ENCODE data around the gene CLSTN3. TPM values are rescaled to one million over a fixed set of nuclear protein-coding genes. Genes with fewer than 3 reads are reported as not detected.
A peak's percentile ranks its signal among the peaks of the same experiment; 100 is the strongest.
"Not testable (repeated sequence)": the region's sequence is repeated elsewhere in the genome, so short reads cannot be mapped to it uniquely, and the experiment has no call there.

Gene CLSTN3
- total RNA-seq, 1 experiment from 2014 or later = 5.2 TPM

DNA sequence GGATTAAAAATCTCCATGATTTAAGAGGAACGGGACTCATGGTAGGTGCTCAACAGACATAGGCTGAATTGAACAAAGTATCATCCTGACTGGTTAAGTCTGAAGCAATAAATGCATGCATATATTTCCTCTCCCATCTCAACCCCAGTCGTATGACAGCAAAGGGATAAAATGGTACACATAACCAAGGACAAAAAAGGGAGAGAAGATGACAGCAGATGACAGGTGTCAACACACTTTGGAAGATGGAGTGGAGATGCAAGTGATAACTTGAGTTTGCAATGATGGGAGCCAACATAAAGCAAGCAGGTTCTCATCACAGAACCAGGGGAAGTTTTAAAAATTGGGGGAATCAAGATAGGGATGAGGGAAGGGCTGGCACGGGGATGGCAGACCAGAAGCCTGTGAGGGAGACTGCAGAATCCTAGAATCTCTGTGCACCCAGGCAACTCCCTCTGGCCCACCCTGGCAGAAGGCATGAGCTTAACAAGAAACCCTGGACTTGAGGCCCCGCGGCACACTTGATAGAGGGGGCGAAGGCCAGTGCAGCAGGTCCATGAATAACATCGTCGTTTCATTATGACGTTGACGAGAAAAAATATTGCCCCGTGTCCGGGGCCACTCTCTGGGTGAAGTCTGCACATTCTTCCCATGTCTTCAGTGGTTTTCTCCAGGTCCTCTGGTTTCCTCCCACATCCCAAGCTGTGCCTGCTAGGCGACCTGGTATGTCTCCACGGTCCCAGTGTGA lies 26.2 kb upstream of the CLSTN3 start:
- no peak for DNase-seq (ENCODE audit: extremely low read depth, low read depth)

DNA sequence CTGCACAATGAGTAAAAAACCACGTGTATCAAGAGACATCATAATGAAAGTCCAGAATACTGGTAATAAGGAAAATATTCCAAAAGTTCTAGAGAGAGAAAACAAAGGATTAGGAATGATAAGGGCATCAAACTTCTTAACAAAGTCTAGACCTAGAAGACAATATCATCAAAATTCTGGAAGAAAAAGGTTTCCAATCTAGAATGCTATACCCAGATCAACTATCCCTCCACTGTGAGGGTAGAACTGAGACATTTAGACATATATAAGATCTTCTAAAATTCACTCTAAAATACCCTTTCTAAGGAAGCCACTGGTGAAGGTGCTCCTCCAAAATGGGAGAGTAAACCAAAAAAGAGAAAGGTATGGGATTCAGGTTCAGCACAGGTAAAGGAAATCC lies 24.1 kb upstream of the CLSTN3 start:
- DNase-seq (ENCODE audit: extremely low read depth, low read depth) = no peak

DNA sequence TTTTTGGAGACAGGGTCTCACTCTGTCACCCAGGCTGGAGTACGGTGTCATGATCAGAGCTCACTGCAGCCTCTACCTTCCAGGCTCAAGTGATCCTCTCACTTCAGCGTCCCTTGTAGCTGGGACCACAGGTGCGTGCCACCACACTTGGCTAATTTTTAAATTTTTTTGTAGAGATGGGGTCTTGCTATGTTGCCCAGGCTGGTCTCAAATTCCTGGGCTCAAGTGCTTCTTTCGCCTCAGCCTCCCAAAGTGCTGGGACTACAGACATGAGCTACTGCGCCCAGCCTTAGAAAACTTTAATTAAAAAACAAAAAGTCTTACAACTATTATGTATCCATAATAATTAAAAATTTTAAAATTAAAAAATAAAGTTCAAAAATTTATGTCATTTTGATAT lies 23.0 kb upstream of the CLSTN3 start:
- DNase-seq (ENCODE audit: extremely low read depth, low read depth) = not testable (repeated sequence)

DNA sequence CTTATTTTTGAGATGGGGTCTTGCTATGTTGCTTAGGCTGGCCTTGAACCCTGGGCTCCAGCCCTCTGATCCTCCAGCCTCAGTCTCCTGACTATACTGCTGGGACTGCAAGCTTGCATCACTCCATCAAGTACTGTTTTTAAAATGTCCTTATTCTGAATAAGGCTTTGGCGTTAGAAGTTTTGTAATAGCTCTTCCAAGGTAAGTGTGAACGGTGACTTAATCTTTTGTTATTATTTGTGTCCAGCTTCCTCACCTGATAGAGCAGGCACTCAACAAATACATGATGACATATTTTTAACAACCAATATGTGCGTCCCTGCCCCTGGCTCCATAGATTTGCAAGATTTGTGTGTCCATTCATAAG lies 22.6 kb upstream of the CLSTN3 start:
- DNase-seq (ENCODE audit: extremely low read depth, low read depth) = no peak

DNA sequence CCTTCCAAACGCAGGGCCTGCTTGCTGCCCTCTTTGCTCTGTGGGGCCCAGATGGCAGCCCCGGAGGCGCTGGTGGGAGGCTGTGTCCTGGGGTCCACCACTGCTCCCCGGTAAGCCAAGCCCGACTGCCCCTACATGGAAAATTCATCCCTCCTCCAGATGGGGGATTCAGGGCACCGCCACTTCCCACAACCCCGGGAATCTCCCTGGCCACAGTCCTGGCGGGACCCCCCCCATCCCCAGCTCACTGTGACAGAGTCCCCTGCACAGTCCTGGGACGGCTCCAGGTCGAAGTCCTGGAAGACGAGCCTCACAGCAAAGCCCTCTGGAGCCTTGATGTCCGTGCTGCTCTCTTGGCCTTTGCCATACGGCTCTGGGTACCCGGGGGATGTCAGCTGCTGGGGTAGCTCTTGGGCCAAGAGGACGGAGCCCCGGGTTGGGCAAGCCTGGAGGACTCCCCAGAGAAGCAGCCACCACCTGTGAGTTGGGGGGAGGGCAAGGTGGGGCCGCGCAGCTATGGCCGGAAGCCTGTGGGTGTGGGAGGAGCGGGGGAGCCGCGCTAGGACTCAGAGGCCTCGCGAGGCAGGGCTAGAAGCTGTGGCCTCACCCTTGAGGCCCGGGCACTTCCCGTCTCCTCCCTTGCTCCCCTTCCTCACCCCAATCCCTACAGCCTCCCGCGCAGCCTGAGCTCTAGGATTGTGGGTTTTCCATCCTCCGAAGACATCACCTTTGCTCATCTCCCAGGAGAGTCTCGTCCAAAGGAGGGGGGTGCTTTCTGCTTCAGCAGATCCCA lies 22.0 kb upstream of the CLSTN3 start:
- DNase-seq (ENCODE audit: extremely low read depth, low read depth) = peak; percentile 38

DNA sequence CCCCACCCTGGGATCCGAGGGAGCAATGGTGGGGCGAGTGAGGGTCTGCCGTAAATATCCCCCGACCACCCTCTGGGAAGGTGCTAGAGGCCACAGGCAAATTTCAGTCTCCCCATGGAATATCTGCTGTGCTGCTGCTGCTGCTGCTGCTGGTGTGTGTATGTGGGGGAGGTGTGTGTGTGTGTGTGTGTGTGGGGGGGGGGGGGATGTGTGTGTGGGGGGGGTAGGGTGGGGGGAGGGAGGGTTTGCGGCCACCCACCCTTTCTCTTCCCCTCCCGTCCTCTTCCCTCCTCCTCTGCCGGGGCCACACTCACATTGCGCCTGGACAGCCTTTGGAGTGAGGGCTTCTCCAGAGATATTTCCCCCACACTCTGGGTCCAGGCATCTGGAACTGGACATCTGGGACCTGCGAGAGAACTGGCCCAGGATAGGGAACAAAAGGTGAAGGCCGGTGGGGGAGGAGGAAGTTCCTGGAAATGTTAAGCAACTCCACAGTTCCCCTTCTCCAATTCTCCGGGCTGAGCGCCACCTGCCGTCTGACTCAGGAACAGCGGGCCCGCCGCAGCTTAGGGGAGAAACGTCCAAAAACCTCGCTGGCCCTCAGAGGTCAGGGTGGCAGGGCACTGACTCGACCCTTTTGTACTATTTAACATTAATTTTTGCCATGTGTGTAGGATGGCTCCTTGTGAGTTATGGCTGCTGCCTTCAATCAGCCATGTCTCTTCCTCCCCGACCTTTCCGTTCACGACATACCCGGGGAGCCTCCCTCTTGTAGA lies 21.2 kb upstream of the CLSTN3 start, which contains the start of gene C1RL:
Gene C1RL (minus strand): TSS at position 419 of the 776 bp plus-strand sequence. CDS start 34 bp downstream, at position 385.
- DNase-seq (ENCODE audit: extremely low read depth, low read depth) = peak; percentile 71

DNA sequence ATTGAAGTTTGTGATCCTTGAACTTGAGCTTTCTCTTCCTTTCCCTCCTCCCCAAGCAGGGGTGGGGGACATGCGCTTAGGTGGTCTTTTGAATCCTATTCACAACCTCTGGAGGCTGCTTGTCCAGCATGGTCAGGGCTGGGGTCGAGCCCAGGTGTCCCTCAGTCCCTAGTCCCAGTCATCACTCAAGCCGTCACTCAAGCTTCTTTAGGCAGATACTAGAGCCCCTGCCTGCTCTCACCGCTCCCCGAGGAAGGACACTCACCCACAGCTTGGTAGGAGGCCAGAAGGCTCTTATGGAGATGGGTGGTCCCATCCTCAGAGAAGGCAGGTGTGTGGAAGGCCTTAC lies 20.6 kb upstream of the CLSTN3 start:
- DNase-seq (ENCODE audit: extremely low read depth, low read depth) = no peak

DNA sequence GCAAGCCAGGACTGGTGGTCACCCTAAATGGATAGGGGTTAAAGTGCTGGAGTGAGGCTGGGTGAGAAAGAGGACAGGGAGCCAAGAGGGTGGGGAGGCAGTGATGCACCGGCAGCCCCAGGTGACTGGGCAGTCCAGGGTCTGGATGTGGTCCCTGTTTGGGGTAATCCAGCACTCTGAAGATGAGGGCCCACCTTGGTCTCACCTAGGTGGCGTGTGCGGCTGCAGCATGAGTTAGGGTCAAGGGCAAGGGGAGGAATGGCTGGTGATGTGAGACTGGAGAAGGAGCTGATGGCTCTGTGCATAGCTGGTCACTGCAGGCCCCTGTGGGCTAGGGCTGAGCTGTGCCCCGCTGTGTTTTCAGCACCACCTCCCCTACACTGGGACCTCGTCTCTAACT lies 19.5 kb upstream of the CLSTN3 start:
- DNase-seq (ENCODE audit: extremely low read depth, low read depth) = no peak

DNA sequence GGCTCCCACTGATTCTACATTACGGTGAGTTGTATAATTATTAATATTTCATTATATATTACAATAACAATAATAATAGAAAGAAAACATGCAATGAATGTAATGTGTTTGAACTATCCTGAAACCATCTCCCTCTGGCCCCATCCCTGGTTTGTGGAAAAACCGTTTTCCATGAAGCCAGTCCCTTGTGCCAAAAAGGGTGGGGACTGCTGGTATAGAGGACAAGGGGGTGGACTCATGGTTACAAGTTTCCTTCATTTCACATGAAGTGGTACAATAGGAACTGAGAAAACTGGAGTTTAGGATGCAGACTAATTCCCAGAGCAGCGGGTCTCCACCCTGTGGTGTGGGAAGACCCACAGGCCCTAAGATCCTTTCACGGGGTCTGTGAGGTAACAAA lies 18.1 kb upstream of the CLSTN3 start:
- no peak for DNase-seq (ENCODE audit: extremely low read depth, low read depth)

DNA sequence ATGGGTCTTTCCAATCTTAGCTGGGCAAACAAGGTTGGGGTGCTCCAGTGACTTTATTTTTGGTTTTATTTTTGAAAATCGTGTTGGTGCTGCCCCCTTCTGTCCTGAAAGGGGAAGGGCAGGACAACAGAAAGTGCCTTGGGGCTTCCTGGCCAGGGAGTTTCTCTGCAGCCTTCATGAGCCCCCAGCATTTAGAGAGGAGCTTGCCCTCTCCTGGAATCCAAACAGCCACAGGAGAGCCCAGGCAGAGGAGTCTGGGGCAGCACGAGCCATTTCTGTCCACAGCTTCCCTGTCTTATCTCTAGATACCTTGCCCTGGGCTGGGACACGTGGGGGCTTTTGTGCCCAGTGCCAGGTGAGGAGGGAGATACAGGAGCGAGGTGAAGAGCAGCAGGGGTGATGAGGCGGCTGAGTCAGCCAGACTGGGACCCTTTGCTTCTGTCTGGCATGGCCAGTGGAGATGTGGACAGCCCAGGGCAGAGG lies 16.7 kb upstream of the CLSTN3 start:
- peak; percentile 30 for DNase-seq (ENCODE audit: extremely low read depth, low read depth)

DNA sequence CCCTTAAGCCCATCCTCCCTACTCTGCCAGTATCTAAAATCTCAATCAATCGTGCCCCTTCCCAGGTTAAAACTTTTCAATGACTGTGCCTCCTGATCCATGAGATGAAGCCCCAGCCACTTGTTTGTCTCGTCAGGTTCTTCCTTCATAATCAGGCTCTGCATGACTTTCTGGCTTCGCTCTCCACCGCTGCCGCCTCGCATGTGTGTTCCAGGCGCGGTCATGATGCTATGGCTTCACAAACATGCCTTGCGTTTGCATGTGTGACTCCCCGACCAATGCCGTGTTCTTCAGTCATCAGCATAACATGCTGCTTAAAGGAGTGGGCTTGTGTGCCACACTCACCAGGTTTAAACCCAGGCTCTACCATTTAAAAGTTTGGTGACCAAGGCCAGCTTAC lies 16.2 kb upstream of the CLSTN3 start:
- DNase-seq (ENCODE audit: extremely low read depth, low read depth) = no peak

DNA sequence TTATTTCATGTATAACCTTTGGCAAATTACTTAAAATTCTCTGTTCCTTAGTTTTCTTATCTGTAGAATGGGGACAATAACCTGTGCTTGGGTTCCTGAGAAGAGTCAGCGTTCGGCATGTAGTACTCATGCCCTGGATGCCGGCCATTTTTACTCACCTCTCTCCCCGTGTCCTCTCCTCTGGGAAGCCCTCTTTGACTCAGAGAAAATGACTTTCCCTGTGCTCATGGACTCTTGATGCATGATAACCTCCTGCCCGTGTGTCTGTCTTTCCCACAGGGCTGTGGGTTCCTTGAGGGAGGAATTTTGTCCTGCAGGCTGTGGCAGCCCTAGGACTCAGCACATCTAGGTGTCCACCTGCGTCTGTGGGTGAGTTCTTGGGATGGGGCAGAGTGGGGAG lies 15.3 kb upstream of the CLSTN3 start:
- DNase-seq (ENCODE audit: extremely low read depth, low read depth) = no peak

DNA sequence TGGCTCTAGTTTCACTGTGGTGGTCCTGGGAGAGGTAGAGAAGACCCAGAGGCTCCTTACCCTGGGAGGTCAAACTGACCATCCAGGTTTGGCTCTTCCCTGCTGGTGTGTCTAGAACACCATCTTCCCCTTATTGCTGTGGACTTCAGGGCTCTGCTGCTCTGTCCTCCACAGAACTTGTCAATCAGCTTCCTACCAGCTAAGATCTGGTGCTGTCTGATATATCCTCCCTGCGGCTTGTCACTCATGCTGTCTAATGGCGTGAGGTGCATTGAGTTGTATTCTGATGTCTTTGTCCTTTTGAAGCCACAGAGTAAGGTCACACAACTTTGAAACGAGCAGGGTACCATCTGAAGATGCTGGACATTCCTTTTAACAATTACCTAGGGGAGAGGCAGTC lies 14.0 kb upstream of the CLSTN3 start:
- no peak for DNase-seq (ENCODE audit: extremely low read depth, low read depth)

DNA sequence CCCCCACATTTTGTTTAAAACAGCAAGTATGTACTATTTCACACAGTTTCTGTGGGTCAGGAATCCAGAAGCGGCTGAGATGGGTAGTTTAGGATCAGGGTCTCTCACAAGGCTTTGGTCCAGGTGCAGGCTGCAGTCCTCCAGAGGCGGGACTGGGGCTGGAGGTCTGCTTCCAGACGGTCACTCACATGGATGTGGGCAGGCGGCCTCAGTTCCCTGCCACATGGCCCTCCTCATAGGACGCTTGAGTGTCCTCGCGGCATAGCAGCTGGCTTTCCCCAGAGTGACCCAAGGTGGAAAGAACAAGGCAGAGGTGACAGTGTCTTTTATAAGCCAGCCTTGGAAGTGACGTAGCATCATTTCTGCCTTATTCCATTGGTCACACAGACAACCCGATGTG lies 13.3 kb upstream of the CLSTN3 start:
- DNase-seq (ENCODE audit: extremely low read depth, low read depth) = no peak

DNA sequence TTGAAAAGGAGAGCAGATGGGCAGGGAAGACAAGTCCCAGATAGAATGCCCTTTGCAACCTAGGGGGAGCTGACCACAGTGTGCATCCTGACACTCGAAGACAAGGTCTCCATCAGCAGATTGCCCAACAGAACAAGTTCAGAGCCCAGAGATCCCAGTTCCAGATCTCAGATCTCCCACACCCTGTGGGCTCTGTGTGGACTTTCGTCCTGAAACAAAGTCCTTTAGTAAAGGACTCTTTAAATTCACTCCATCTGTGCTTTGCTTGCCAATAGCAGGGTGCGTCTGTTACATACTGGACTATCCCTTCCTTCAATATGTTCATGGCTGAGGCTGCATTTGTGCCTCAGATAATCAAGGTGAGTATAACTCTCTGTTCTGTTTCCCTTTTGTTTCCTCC lies 12.5 kb upstream of the CLSTN3 start:
- no peak for DNase-seq (ENCODE audit: extremely low read depth, low read depth)

DNA sequence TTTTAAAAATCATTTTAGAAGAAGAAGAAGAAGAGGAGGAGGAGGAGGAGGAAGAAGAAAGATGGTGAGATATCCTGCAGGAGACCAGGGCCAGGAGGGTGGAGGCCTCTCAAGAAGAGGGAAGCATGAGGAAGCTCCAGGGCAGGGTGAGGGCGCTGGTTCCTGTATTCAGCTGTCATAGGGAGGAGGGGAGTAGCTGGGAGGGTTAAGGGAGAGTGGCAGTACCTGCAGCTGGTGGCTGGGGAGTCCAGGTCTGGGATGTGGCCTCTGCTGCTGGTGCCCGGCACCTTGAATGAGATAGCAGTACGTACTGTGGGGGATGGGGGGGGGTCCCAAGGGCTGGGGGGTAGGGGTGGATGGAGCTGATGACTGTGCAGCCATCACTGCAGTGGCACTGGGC lies 11.3 kb upstream of the CLSTN3 start:
- no peak for DNase-seq (ENCODE audit: extremely low read depth, low read depth)

DNA sequence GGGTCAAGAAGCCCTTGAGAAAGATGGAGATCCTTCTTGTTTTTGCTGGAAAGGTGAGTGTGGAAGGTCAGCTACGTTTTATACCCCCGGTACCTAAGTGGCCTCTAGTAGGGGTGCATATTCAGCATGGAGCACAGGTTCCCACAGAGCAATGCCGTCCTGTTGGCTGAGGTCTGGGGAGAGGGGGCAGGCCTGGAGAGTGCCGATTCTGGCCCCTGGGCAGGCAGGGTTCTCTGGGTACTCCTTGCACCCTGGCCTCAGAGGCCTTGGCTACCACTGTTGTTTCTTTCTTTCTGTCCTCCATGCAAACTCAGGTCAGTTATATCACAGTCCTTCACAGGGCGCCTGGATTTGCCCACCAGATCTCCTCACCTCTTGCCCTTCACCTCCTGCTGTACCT lies 10.0 kb upstream of the CLSTN3 start:
- no peak for DNase-seq (ENCODE audit: extremely low read depth, low read depth)

DNA sequence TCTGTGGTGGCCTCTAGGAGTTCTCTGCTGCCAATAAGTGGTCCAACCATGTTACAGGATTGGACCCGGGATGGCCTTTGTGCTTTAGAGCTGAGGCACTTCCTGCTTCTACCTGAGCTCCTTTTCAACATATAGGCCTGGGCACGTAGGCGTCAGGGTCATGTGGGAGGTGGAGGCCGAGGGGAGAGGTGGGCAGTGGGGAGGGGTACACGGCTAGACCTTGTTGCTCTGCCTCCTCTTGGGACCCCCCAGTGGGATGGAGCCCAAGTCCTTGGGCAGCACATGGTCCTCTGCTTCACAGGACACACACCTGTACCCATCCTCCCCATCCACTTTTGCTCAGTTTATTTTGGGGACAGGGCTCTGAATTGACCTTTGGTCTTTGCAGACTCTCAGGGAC lies 8.8 kb upstream of the CLSTN3 start:
- no peak for DNase-seq (ENCODE audit: extremely low read depth, low read depth)

DNA sequence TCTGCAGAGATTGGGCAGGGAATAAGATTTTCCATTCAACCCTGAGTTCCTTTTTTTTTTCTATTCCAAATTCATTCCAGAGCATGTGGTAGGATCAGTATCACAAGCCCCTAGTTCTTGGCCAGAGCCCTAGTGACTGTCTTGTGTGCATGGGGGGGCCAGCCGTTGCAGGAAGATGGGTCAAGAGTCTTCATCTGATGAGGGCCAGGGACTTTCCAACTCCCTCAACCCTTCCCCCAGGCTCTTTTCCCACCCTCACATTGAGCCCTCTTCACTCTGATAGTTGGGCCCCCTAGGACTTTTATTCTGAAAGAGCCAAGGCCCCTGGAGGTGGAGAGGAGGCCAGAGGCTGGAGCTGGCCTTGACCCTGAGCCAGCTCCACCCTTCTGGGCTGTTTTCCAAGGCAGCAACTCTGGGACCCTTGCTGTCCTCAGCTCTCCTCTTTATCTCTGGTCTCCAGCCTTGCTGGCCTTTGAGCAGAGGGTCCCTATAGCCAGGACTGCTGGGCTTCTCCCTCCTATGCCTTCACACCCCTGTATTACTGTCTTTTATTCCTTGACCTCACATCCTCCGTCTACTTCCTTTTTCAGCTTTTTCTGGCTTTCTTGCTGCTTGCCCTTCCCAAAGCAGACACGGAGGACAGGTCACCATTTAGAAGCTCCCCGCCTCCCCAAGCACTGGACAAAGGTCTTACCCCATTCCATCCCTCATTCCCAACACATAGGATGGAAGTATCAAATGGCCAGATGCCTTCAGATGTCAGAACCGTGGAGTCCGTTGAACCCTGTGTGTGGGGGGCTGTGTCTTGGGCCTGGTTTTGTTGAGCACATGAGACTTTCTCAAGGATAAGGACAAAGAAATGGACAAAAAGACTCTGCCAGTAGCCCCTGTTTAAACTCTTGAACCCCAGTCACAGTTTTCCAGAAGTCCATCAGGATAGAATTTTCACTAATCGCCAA lies 7.1 kb upstream of the CLSTN3 start:
- DNase-seq (ENCODE audit: extremely low read depth, low read depth) = no peak

DNA sequence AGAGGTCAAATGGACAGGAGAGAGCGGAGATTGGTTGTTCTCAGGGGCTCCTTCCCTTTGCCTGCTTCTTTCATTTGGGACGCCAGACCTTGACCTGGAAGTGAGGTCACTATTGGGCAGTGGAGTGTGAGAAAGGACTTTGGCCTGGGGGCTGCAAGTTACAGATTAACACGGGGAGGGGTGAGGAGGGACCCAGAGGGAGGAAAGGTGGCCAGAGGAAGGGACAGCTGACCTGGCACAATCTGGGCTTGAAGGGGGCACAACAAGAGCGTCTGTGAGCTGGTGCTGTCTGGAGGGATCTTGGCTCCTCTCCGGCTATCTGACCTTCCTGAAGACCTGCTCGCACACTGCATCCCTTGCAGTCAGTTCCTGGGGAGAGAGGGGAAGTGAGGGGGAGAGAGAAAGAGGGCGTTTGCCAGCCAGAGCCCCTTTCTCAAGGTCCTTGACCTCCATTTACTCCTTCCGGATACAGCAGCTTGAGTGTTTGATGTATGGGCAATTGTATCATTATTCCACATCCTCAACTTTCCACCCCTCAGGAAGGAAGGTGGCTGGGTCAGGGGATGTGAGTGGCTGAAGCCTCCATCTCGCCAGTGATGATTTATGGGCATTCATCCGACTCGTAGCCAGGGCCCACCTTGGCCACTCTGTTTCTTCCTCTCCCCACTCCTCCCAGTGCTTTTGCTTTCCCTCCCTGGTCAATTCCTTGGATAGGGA lies 6.2 kb upstream of the CLSTN3 start:
- no peak for DNase-seq (ENCODE audit: extremely low read depth, low read depth)
